Measurements from ENCODE around the gene ELMO1.

Gene ELMO1

GRCh38 chr7:37290731-37291130, 157.9 kb downstream of the ELMO1 start:
- Mint-ChIP-seq H3K4me1 (peaks cover 50% of the 10 kb centered on the region), H3K36me3 (no peaks in the 10 kb centered on the region), H3K27ac (peak overlapping the region; percentile 20), H3K4me3 (no peak overlapping the region), H3K9me3 (no peaks in the 10 kb centered on the region), H3K27me3 (no peaks in the 10 kb centered on the region)
- ATAC-seq = no peak

DNA sequence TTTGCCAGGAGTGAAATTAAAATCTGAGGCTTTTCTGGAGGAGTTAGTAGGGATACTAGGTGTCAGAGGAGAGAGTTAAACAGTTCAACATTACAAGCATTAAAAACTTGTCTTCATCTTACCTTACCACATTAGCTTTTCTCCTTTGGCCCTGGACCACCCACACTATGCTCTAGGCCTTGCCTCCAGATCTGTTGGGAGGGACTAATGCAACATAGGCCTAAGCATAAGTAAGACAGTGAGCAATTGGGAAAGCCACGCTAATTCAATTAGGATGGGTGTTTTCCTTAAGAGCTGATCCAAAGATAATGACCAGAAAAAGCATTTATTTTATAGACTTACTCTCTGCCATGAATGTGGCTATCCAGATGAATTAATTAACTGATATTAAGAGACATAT, 158.9 kb downstream of the ELMO1 start:
- Mint-ChIP-seq H3K27me3 (no peaks in the 10 kb centered on the region), H3K27ac (peak overlapping the region; percentile 42), H3K36me3 (no peaks in the 10 kb centered on the region), H3K9me3 (no peaks in the 10 kb centered on the region), H3K4me3 (no peak overlapping the region), H3K4me1 (peaks cover 59% of the 10 kb centered on the region)
- ATAC-seq = no peak

DNA sequence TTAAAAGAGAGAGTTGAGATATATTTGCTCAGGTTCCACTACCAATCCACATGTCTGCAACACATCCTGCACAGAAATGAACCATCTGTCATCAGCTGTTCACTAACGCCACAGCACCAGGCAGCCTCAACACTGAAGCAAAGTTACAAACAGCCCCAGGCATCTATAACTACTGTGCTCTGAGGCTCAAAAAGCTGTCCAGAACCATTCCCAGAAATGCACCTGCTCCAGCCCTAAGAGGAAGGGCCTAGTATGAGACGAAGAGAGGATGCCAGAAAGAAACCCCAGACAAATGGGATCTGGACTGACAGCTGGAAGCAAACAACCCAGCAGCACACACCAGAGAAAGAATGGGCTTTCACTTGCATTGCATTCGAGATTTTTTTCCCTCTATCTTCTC, 159.3 kb downstream of the ELMO1 start:
- Mint-ChIP-seq H3K9me3 (no peaks in the 10 kb centered on the region), H3K4me3 (no peak overlapping the region), H3K27me3 (no peaks in the 10 kb centered on the region), H3K36me3 (no peaks in the 10 kb centered on the region), H3K27ac (peak overlapping the region; percentile 42), H3K4me1 (peaks cover 63% of the 10 kb centered on the region)
- no peak for ATAC-seq

DNA sequence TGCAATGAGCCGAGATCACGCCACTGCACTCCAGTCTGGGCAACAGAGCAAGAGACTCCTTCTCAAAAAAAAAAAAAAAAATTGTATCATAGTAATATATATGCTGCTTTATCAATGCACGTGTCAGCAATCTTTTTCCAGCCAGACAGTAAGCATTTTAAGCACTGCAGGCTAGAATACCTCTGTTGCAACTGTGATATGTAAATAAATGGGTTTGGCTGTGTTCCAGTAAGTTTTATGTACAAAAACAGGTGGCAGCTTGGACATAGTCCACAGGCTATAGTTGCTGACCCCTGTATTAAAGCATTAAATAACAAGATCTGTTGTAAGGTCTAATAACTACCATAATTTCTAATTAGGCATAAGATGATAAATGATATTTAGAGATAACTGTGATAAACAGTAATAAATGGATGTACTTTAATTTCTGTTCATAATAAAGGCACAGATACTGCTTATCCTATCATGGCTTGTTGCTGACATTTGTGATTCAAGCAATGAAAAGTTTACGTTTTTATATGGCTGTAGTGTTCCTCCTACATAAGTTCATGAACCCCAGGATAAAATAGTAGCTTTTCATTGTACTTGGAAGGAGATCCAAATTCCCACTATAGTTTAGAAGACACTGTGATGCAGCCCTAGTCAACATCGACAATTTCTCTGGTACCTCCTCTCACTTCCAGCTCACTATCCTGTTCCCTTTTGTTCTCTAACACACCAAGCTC, 161.4 kb downstream of the ELMO1 start:
- Mint-ChIP-seq H3K4me1 (peaks cover 66% of the 10 kb centered on the region), H3K27me3 (no peaks in the 10 kb centered on the region), H3K4me3 (no peak overlapping the region), H3K27ac (peak overlapping the region; percentile 42), H3K9me3 (no peaks in the 10 kb centered on the region), H3K36me3 (peaks cover 1% of the 10 kb centered on the region)
- no peak for ATAC-seq

DNA sequence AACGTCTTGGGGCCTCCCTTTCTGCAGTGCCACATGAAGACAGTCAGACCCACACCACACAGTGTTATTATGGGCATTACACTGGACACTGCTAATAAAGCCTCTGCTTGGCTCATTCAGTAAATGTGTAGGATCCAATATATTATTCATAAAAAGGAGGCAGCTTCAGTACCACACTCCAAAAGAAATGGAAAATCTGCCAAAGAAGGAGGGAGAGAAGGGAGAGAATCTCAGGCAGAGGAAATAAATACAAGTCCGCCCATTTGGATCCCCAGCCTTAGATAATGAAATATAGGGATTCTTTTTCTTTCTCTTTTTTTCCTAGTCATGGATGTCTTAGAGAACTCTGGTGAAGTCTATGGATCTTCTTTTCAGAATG, 162.2 kb downstream of the ELMO1 start:
- Mint-ChIP-seq H3K4me3 (no peak overlapping the region), H3K27me3 (no peaks in the 10 kb centered on the region), H3K4me1 (peaks cover 66% of the 10 kb centered on the region), H3K9me3 (no peaks in the 10 kb centered on the region), H3K27ac (no peak overlapping the region), H3K36me3 (peaks cover 6% of the 10 kb centered on the region)
- no peak for ATAC-seq

- no peak for ATAC-seq
- H3K4me1 Mint-ChIP-seq = peaks cover 60% of the 10 kb centered on the region
- H3K27ac Mint-ChIP-seq = no peak overlapping the region
- no peaks in the 10 kb centered on the region for H3K9me3 Mint-ChIP-seq
- H3K4me3 Mint-ChIP-seq = no peak overlapping the region
- peaks cover 11% of the 10 kb centered on the region for H3K36me3 Mint-ChIP-seq
- H3K27me3 Mint-ChIP-seq = no peaks in the 10 kb centered on the region
Observed at GRCh38 chr7:37285706-37286453, 162.8 kb downstream of the ELMO1 start.

- Mint-ChIP-seq H3K9me3 (no peaks in the 10 kb centered on the region), H3K4me3 (no peak overlapping the region), H3K36me3 (peaks cover 21% of the 10 kb centered on the region), H3K27me3 (no peaks in the 10 kb centered on the region), H3K27ac (no peak overlapping the region), H3K4me1 (peaks cover 61% of the 10 kb centered on the region)
- ATAC-seq = peak; percentile 31
Observed at GRCh38 chr7:37284805-37285231, 163.8 kb downstream of the ELMO1 start.

DNA sequence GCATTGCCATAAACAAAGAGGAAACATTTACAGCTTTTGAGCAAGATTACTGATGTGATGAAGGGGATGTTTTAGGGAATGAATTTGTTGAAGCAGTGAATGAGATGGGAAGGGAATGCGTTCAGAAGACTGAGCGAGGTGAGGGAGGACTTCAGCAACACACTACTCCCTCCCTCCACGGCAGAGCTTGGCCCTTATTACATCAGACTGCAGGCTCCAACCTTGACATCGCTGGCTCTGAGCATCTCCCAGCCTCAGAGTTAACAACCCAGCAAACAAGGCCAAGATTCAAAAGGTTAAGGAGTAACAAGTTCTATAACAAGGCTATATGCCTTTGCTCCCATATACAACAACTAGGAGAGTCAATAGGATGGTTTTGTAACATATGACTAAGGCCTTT, 164.4 kb downstream of the ELMO1 start:
- Mint-ChIP-seq H3K4me3 (no peak overlapping the region), H3K9me3 (no peaks in the 10 kb centered on the region), H3K27me3 (no peaks in the 10 kb centered on the region), H3K4me1 (peaks cover 61% of the 10 kb centered on the region), H3K27ac (no peak overlapping the region), H3K36me3 (peaks cover 27% of the 10 kb centered on the region)
- no peak for ATAC-seq

DNA sequence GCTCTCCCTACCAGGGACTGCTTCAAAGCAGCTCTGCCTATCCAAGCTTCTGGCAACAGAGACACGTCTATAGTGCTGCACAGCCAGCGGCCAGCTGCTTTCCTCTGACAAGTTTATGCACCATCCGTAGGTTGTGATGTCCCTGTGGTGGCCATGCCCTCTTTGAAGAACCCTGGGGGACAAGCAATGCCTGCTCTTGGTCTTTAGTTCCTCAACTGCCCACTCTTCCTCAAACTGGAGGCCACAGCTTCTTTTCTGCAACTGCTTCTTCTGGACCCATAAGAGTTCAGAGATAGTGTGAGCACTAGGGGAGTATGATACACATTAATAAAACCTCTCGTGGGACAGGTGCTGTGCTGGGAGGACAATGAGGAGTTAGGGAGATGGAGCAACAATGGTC, 164.9 kb downstream of the ELMO1 start:
- H3K4me1 Mint-ChIP-seq = peaks cover 61% of the 10 kb centered on the region
- no peak overlapping the region for H3K4me3 Mint-ChIP-seq
- peaks cover 32% of the 10 kb centered on the region for H3K36me3 Mint-ChIP-seq
- no peak for ATAC-seq
- no peaks in the 10 kb centered on the region for H3K27me3 Mint-ChIP-seq
- no peak overlapping the region for H3K27ac Mint-ChIP-seq
- H3K9me3 Mint-ChIP-seq = no peaks in the 10 kb centered on the region

DNA sequence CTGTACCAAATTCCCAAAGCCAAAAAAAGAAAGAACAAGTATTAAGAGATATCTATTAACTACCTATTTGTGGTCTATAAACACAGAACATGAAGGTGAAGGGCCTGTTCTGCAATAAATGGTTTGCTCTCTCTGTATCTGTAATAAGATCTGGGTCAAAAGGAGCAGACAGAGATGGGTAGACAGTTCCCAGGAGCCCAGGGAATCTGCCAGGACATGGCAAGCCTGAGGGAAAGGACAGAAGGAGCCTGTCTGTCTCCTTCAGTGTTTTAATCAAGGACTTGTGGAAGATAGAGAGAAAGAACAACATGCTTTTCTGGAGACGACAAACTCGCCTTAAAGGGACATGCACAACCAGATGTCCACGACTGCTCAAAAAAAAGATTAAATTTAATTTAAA, 165.7 kb downstream of the ELMO1 start:
- H3K27me3 Mint-ChIP-seq = no peaks in the 10 kb centered on the region
- ATAC-seq = no peak
- peaks cover 61% of the 10 kb centered on the region for H3K4me1 Mint-ChIP-seq
- no peaks in the 10 kb centered on the region for H3K9me3 Mint-ChIP-seq
- no peak overlapping the region for H3K27ac Mint-ChIP-seq
- H3K36me3 Mint-ChIP-seq = peaks cover 36% of the 10 kb centered on the region
- H3K4me3 Mint-ChIP-seq = no peak overlapping the region

DNA sequence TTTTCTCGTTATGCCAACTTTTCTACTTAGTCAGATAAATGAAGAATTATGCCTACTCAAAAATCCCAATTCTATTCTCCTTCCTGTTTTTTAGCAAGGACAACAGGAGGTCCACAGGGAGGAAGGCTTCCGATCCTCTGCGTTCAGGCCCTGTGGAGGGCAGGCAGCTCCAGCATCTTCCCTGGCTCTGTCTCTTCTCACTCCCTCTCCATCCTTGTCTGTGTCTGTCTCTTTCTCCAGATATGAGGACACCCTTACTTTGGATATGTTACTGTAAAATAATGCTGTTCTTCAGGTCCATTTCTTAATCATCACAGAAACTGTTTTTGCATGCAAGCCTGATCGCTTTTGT, 166.6 kb downstream of the ELMO1 start:
- Mint-ChIP-seq H3K4me3 (no peak overlapping the region), H3K36me3 (peaks cover 36% of the 10 kb centered on the region), H3K4me1 (peaks cover 59% of the 10 kb centered on the region), H3K27ac (no peak overlapping the region), H3K27me3 (no peaks in the 10 kb centered on the region), H3K9me3 (no peaks in the 10 kb centered on the region)
- ATAC-seq = no peak

DNA sequence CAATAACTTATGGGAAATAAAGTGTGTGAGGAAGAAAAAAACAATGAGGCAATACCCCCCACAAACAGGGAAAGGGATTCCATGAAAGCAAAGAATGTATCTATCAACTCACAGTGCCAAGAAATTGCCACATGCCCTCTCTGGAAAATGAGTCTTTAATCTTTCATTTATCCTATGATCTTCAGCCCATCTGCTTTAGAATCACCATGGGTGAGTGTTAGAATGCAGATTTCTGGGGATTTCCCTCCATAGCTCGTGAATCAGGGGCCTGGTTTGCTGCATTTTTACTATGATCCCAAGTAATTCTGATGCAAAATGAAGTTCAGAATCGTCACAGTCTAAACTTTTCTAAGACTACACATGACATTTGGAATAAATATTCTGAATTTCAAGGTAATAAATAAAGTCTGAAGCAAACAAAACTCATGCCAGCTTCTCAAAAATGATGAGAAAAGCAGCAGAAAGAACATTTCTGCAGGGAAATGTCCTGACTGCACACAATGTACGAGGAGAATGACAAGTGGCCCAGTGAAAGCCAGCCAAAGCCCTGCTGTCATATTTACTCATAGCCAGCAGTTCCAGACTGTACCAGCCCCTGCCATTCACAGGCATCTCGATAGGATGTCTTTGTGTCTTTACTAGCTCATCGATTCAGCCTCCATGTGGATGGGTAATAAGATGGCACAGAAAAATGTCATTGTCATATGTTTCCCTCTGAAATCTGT, 167.1 kb downstream of the ELMO1 start:
- ATAC-seq = no peak
- no peak overlapping the region for H3K27ac Mint-ChIP-seq
- H3K27me3 Mint-ChIP-seq = no peaks in the 10 kb centered on the region

GRCh38 chr7:37277513-37277912, 171.2 kb downstream of the ELMO1 start:
- no peaks in the 10 kb centered on the region for H3K9me3 Mint-ChIP-seq
- H3K27ac Mint-ChIP-seq = no peak overlapping the region
- ATAC-seq = no peak
- peaks cover 40% of the 10 kb centered on the region for H3K36me3 Mint-ChIP-seq
- H3K4me3 Mint-ChIP-seq = no peak overlapping the region
- H3K4me1 Mint-ChIP-seq = peaks cover 44% of the 10 kb centered on the region
- H3K27me3 Mint-ChIP-seq = no peaks in the 10 kb centered on the region

More for the DNA sequence above, 167.1 kb downstream of the ELMO1 start:
- Mint-ChIP-seq H3K4me3 (no peak overlapping the region), H3K4me1 (peaks cover 61% of the 10 kb centered on the region), H3K36me3 (peaks cover 36% of the 10 kb centered on the region), H3K9me3 (no peaks in the 10 kb centered on the region)

GRCh38 chr7:37275078-37275710, 173.5 kb downstream of the ELMO1 start:
- Mint-ChIP-seq H3K9me3 (no peaks in the 10 kb centered on the region), H3K27ac (no peak overlapping the region), H3K4me1 (peaks cover 39% of the 10 kb centered on the region), H3K4me3 (no peak overlapping the region), H3K36me3 (peaks cover 34% of the 10 kb centered on the region), H3K27me3 (no peaks in the 10 kb centered on the region)
- ATAC-seq = no peak

- Mint-ChIP-seq H3K9me3 (no peaks in the 10 kb centered on the region), H3K36me3 (peaks cover 21% of the 10 kb centered on the region), H3K27ac (no peak overlapping the region), H3K4me3 (no peak overlapping the region), H3K4me1 (peaks cover 26% of the 10 kb centered on the region), H3K27me3 (no peaks in the 10 kb centered on the region)
- no peak for ATAC-seq
Observed at GRCh38 chr7:37273891-37274290, 174.8 kb downstream of the ELMO1 start.

Data from stimulated activated memory B cell treated with anti-CD40 and anti-IgM and Interleukin-4, amounts not matched to agents 10 μg/mL and 1 μg/mL and 100 μg/mL, for 72 hours (primary cell).